BE2C (cell line): ENCODE data around the gene NCCRP1.

ENCODE experiments used
- DNase-seq: peaks from one replicate; pipeline ENCODE4 v3.0.0-alpha.2; 2020
- H3K27me3 ChIP-seq: fragments of 250-450 bp; sonication (Bioruptor Pico); 2 replicates; pipeline ENCODE4 v1.5.1; 2020; ENCODE audit warnings: mild to moderate bottlenecking
- H3K36me3 ChIP-seq: fragments of 250-450 bp; sonication (Bioruptor Pico); 2 replicates; pipeline ENCODE4 v1.5.1; 2020; ENCODE audit warnings: mild to moderate bottlenecking
- H3K4me1 ChIP-seq: fragments of 250-450 bp; sonication (Bioruptor Pico); 2 replicates; pipeline ENCODE4 v1.5.1; 2020
- H3K4me3 ChIP-seq: 2 replicates; pipeline ENCODE4 v1.5.1; 2011; ENCODE audit warnings: low read depth, low read length
- H3K9me3 ChIP-seq: fragments of 250-450 bp; sonication (Bioruptor Pico); 2 replicates; pipeline ENCODE4 v1.5.1; 2020
- CTCF ChIP-seq: IDR thresholded peaks from 2 replicates; pipeline ENCODE4 v1.5.1; 2012; ENCODE audit warnings: mild to moderate bottlenecking, low read depth, low read length

Gene NCCRP1

GRCh38 chr19:39246951-39247669 lies 50.3 kb downstream of the NCCRP1 start:
- H3K27me3 ChIP-seq, result no peaks in the 10 kb centered on the region
- no peak for TF ChIP-seq CTCF

GRCh38 chr19:39247701-39248664 lies 51.2 kb downstream of the NCCRP1 start:
- no peak for DNase-seq
- no peak for TF ChIP-seq CTCF
- H3K4me1 ChIP-seq, result no peaks in the 10 kb centered on the region; the same call in 1 of the 2 replicates
- H3K27me3 ChIP-seq, result no peaks in the 10 kb centered on the region
- no peaks in the 10 kb centered on the region for H3K36me3 ChIP-seq
- H3K4me3 ChIP-seq, result no peak overlapping the region
- H3K9me3 ChIP-seq, result no peaks in the 10 kb centered on the region

More at GRCh38 chr19:39246951-39247669, 50.3 kb downstream of the NCCRP1 start:
- peak; percentile 43 for DNase-seq
- Histone ChIP-seq H3K4me3 (no peak overlapping the region), H3K4me1 (no peaks in the 10 kb centered on the region), H3K36me3 (no peaks in the 10 kb centered on the region), H3K9me3 (no peaks in the 10 kb centered on the region)

- DNase-seq, result no peak
- no peaks in the 10 kb centered on the region for H3K27me3 ChIP-seq
- no peak within 1 kb of the TSS for H3K4me3 ChIP-seq
Measured at GRCh38 chr19:39248806-39249205, 52.0 kb downstream of the NCCRP1 start, which contains the start of gene IFNL4. TSS of gene IFNL4 (minus strand) at chr19:39248856.

GRCh38 chr19:39251081-39251480 lies 54.3 kb downstream of the NCCRP1 start:
- no peak for TF ChIP-seq CTCF
- Histone ChIP-seq H3K4me3 (no peak overlapping the region), H3K27me3 (no peaks in the 10 kb centered on the region), H3K9me3 (no peaks in the 10 kb centered on the region), H3K36me3 (no peaks in the 10 kb centered on the region), H3K4me1 (no peaks in the 10 kb centered on the region; the same call in 1 of the 2 replicates)
- DNase-seq, result no peak

More at GRCh38 chr19:39248806-39249205, 52.0 kb downstream of the NCCRP1 start, which contains the start of gene IFNL4:
- Histone ChIP-seq H3K9me3 (no peaks in the 10 kb centered on the region), H3K4me1 (no peaks in the 10 kb centered on the region; the same call in 1 of the 2 replicates), H3K36me3 (no peaks in the 10 kb centered on the region)
- no peak for TF ChIP-seq CTCF
